Right renal cortex interstitium (tissue), 3 donors: Measurements from ENCODE around the gene SF1. TPM values are rescaled to one million over a fixed set of nuclear protein-coding genes. Genes with fewer than 3 reads are reported as not detected.
A peak's percentile ranks its signal among the peaks of the same experiment; 100 is the strongest.

Source experiments
- DNase-seq, 3 donors: peaks; one replicate each; pipeline ENCODE4 v3.0.0-alpha.2; 2013; ENCODE audit warnings: low read depth in 3 of 3, low spot score in 2 of 3
- polyA plus RNA-seq, 3 donors: library from polyadenylated mRNA; unstranded; fragments of 120-200 nt; gene quantifications; one replicate each; pipeline ENCODE4 v1.2.1, GENCODE V29; 2013; ENCODE audit not compliant: insufficient read length in 3 of 3

SF1 gene
- polyA plus RNA-seq, 3 donors: 308 to 338 (median 314) TPM

GRCh38 chr11:64787526-64788320 lies 9.4 kb upstream of the SF1 start:
- DNase-seq: no peak

- no peak for DNase-seq
Measured at GRCh38 chr11:64786308-64786707, 8.0 kb upstream of the SF1 start.

GRCh38 chr11:64784813-64785581 lies 6.7 kb upstream of the SF1 start:
- DNase-seq: no peak

- DNase-seq: no peak
Measured at GRCh38 chr11:64778223-64778472, 194 bp downstream of the SF1 start.

- DNase-seq: peak; percentile 60 to 79 (median 77)
Measured at GRCh38 chr11:64777449-64778222, 706 bp downstream of the SF1 start.

- DNase-seq: no peak
Measured at GRCh38 chr11:64776875-64777274, 1.5 kb downstream of the SF1 start.

- DNase-seq: no peak
Measured at GRCh38 chr11:64776425-64776824, 1.9 kb downstream of the SF1 start.

GRCh38 chr11:64774144-64774543 lies 4.2 kb downstream of the SF1 start:
- no peak for DNase-seq

GRCh38 chr11:64772303-64773018 lies 5.9 kb downstream of the SF1 start:
- no peak for DNase-seq

- no peak for DNase-seq
Measured at GRCh38 chr11:64771861-64772260, 6.5 kb downstream of the SF1 start.

GRCh38 chr11:64770120-64770519 lies 8.2 kb downstream of the SF1 start:
- no peak for DNase-seq

- DNase-seq: no peak
Measured at GRCh38 chr11:64769283-64769682, 9.1 kb downstream of the SF1 start.

- DNase-seq: no peak
Measured at GRCh38 chr11:64768300-64768694, 10.0 kb downstream of the SF1 start.

- DNase-seq: no peak
Measured at GRCh38 chr11:64767344-64768299, 10.7 kb downstream of the SF1 start.

- no peak for DNase-seq
Measured at GRCh38 chr11:64766881-64767280, 11.5 kb downstream of the SF1 start.

GRCh38 chr11:64765851-64766665 lies 12.3 kb downstream of the SF1 start:
- no peak for DNase-seq

GRCh38 chr11:64765291-64765850 lies 13.0 kb downstream of the SF1 start:
- no peak for DNase-seq

GRCh38 chr11:64764753-64765152 lies 13.6 kb downstream of the SF1 start:
- DNase-seq: no peak
